Parathyroid adenoma (tissue), 2 donors: ENCODE data around the gene TDO2.

Experiments used
- H2AFZ ChIP-seq: fragments of 300-600 bp; sonication (generic); one replicate; pipeline ENCODE4 v1.7.0; 2017; ENCODE audit warnings: antibody characterized with exemption, mild to moderate bottlenecking
- H3K27ac ChIP-seq: fragments of 300-600 bp; sonication (generic); one replicate; pipeline ENCODE4 v1.7.0; 2017
- H3K27me3 ChIP-seq: fragments of 300-600 bp; sonication (generic); one replicate; pipeline ENCODE4 v1.7.0; 2017; ENCODE audit warnings: low read length; ENCODE audit not compliant: control insufficient read depth, insufficient read depth
- H3K36me3 ChIP-seq: fragments of 300-600 bp; sonication (generic); one replicate; pipeline ENCODE4 v1.7.0; 2017; ENCODE audit warnings: low read length; ENCODE audit not compliant: control insufficient read depth, insufficient read depth
- H3K4me1 ChIP-seq: fragments of 300-600 bp; sonication (generic); one replicate; pipeline ENCODE4 v1.7.0; 2017; ENCODE audit warnings: control low read depth
- H3K4me2 ChIP-seq: fragments of 300-600 bp; sonication (generic); one replicate; pipeline ENCODE4 v1.7.0; 2017; ENCODE audit warnings: low read length
- H3K4me3 ChIP-seq: fragments of 300-600 bp; sonication (generic); one replicate; pipeline ENCODE4 v1.7.0; 2017; ENCODE audit warnings: low read depth, low read length
- H3K79me2 ChIP-seq: fragments of 300-600 bp; sonication (generic); one replicate; pipeline ENCODE4 v1.7.0; 2017; ENCODE audit warnings: control low read depth
- H3K9ac ChIP-seq: fragments of 300-600 bp; sonication (generic); one replicate; pipeline ENCODE4 v1.7.0; 2017; ENCODE audit warnings: mild to moderate bottlenecking
- H3K9me3 ChIP-seq: fragments of 300-600 bp; sonication (generic); one replicate; pipeline ENCODE4 v1.7.0; 2017; ENCODE audit warnings: low read length; ENCODE audit not compliant: control insufficient read depth
- CTCF ChIP-seq: fragments of 300-600 bp; sonication (generic); IDR thresholded peaks from one replicate; pipeline ENCODE4 v1.7.0; 2017; ENCODE audit warnings: antibody characterized with exemption, mild to moderate bottlenecking
- donor health status: primary hyperparathyroidism.

Gene TDO2

GRCh38 chr4:155877971-155878370 lies 25.5 kb upstream of the TDO2 start:
- no peak for TF ChIP-seq CTCF

GRCh38 chr4:155878611-155879010 lies 24.9 kb upstream of the TDO2 start:
- Histone ChIP-seq H3K9me3 (no peaks in the 10 kb centered on the region), H2AFZ (no peak overlapping the region), H3K79me2 (no peaks in the 10 kb centered on the region), H3K4me2 (no peak overlapping the region), H3K4me3 (no peak overlapping the region), H3K27me3 (no peaks in the 10 kb centered on the region), H3K4me1 (no peaks in the 10 kb centered on the region), H3K27ac (no peak overlapping the region), H3K36me3 (no peaks in the 10 kb centered on the region), H3K9ac (no peak overlapping the region)
- TF ChIP-seq CTCF = no peak

More at GRCh38 chr4:155877971-155878370, 25.5 kb upstream of the TDO2 start:
- no peaks in the 10 kb centered on the region for H3K4me1 ChIP-seq
- H2AFZ ChIP-seq = no peak overlapping the region
- H3K4me3 ChIP-seq = no peak overlapping the region
- no peak overlapping the region for H3K9ac ChIP-seq
- no peak overlapping the region for H3K27ac ChIP-seq
- no peaks in the 10 kb centered on the region for H3K9me3 ChIP-seq
- no peaks in the 10 kb centered on the region for H3K79me2 ChIP-seq
- no peak overlapping the region for H3K4me2 ChIP-seq
- no peaks in the 10 kb centered on the region for H3K36me3 ChIP-seq
- no peaks in the 10 kb centered on the region for H3K27me3 ChIP-seq

- Histone ChIP-seq H3K36me3 (no peaks in the 10 kb centered on the region), H3K27ac (no peak overlapping the region), H3K4me3 (no peak overlapping the region), H3K4me2 (no peak overlapping the region), H3K27me3 (no peaks in the 10 kb centered on the region), H2AFZ (no peak overlapping the region), H3K9me3 (no peaks in the 10 kb centered on the region), H3K4me1 (no peaks in the 10 kb centered on the region), H3K9ac (no peak overlapping the region), H3K79me2 (no peaks in the 10 kb centered on the region)
- no peak for TF ChIP-seq CTCF
Observed at GRCh38 chr4:155879767-155880166, 23.7 kb upstream of the TDO2 start.

GRCh38 chr4:155881555-155881954 lies 21.9 kb upstream of the TDO2 start:
- Histone ChIP-seq H3K4me2 (no peak overlapping the region), H3K36me3 (no peaks in the 10 kb centered on the region), H3K9ac (no peak overlapping the region), H3K4me1 (no peaks in the 10 kb centered on the region), H3K27me3 (no peaks in the 10 kb centered on the region), H3K27ac (no peak overlapping the region), H2AFZ (no peak overlapping the region), H3K9me3 (no peaks in the 10 kb centered on the region), H3K79me2 (no peaks in the 10 kb centered on the region), H3K4me3 (no peak overlapping the region)
- no peak for TF ChIP-seq CTCF

GRCh38 chr4:155883895-155884294 lies 19.6 kb upstream of the TDO2 start:
- H3K27ac ChIP-seq = no peak overlapping the region

More at GRCh38 chr4:155883895-155884294, 19.6 kb upstream of the TDO2 start:
- Histone ChIP-seq H3K4me3 (no peak overlapping the region), H3K9ac (no peak overlapping the region), H3K9me3 (no peaks in the 10 kb centered on the region), H3K4me2 (no peak overlapping the region), H3K27me3 (no peaks in the 10 kb centered on the region), H3K4me1 (no peaks in the 10 kb centered on the region), H2AFZ (no peak overlapping the region), H3K79me2 (no peaks in the 10 kb centered on the region), H3K36me3 (no peaks in the 10 kb centered on the region)
- no peak for TF ChIP-seq CTCF
